GM13976 (cell line): Measurements from ENCODE around the gene ANK3.

Experiments
- DNase-seq: peaks from one replicate; pipeline ENCODE4 v3.0.0; 2012; ENCODE audit warnings: low spot score
- CTCF ChIP-seq: IDR thresholded peaks from 2 replicates; pipeline ENCODE4 v1.5.1; 2012; ENCODE audit warnings: borderline replicate concordance, mild to moderate bottlenecking; ENCODE audit not compliant: insufficient read depth; ENCODE audit errors: extremely low read depth, missing control alignments, control extremely low read depth
- in situ Hi-C: fragments of 300-500 bp; cut with MboI; formaldehyde crosslinking; loops from one replicate; pipeline ENCODE4 v1.12.0; 2022; ENCODE audit warnings: low sequenced_read_pairs, mixed read lengths, inconsistent platforms; ENCODE audit not compliant: unreplicated experiment

Gene ANK3

DNA sequence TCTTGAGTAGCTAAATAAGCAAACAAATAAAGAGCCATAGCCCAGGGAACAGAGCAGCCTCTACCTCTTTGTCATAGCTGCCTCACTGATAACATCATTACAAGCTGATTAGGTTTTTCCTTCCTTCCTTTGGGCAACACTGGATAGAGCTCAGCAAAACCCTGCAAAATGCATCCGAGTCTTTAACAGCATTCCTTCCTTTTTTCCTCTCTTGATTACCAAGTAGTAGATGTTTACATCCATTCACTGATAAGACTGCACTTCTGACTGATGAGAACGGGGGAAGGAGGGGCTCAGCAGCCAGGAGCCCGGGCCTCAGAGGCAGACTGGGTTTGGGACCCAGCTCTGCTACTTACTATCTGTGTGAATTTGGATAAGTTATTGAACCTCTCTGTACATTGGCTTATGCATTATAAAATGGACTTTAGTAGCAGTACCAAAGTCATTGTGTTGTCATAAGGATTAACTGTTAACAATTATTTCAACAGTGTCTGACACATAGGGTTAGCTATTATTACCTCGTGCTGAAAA, 214.2 kb downstream of the ANK3 start:
- in situ Hi-C loops: no loop called here
- TF ChIP-seq CTCF: no peak
- DNase-seq: no peak

DNA sequence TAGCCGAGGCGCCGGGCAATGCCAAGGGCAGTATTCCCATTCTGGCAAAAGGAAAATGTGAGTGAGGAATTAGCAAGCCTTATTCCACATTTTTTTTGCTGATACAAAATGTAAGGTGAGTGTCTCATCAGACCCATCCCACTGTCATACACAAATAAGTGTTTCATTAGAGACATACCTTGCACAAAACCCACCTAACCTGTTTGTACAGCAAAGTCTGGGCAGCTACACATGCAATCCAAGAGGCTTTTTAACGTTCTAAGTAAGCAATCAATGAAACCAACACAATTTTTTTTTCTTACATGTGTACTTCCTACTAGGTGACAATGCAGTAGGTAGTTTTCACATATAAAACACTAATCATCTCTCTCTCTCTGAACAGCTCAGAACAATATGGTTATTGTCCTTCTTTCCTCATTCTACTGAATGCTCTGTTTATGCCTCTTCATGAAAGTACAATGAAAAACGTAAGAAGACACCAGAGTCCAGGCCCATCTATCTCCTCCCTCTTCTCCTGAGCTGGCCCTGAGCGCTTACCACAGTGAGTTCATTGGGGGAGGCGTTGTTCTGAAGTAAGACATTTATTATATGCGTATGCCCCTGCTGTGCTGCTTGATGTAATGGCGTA, 217.2 kb downstream of the ANK3 start:
- no peak for TF ChIP-seq CTCF
- in situ Hi-C loops: no loop called here
- no peak for DNase-seq

GRCh38 chr10:60171436-60172013, 218.2 kb downstream of the ANK3 start:
- DNase-seq: no peak
- in situ Hi-C loops: no loop called here
- no peak for TF ChIP-seq CTCF

DNA sequence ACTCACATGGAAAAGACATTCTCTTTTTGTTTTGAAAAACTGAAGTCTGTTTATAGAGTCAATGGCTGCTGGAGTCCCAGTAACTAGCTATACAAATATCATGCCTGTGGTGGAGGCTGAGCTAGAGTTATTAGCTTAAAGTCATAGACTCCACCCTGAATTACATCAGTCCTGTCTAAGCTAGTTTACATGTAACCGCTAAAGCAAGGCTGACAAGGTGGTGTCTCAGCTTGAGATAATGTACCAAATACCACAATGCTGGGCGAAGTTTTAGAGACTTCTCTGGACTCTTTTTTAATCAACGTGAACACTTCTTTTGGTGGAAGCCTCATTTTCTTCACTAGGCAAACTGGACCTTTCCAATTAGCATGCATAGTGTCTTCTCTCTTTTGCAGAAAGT, 219.4 kb downstream of the ANK3 start:
- in situ Hi-C loops: no loop called here
- no peak for TF ChIP-seq CTCF

GRCh38 chr10:60169111-60169510, 220.6 kb downstream of the ANK3 start:
- no peak for DNase-seq
- in situ Hi-C loops: no loop called here
- TF ChIP-seq CTCF: no peak

More for the DNA sequence above, 219.4 kb downstream of the ANK3 start:
- DNase-seq: no peak

- in situ Hi-C loops: no loop called here
- no peak for TF ChIP-seq CTCF
- DNase-seq: no peak
Measured at GRCh38 chr10:60167050-60167449, 222.6 kb downstream of the ANK3 start.
